Immature natural killer cell (primary cell): Measurements from ENCODE around the gene TNNC1. TPM values are rescaled to one million over a fixed set of nuclear protein-coding genes. Genes with fewer than 3 reads are reported as not detected.
A peak's percentile ranks its signal among the peaks of the same experiment; 100 is the strongest.

Source experiments
- DNase-seq, 3 donors: peaks; one replicate each; pipeline ENCODE4 v3.0.0; 2022; ENCODE audit warnings: mixed read lengths in 1 of 3
- H3K27ac Mint-ChIP-seq, 6 donors: one replicate each; pipeline ENCODE4 v1.8.0; 2020; ENCODE audit warnings: mixed read lengths in 6 of 6, mild to moderate bottlenecking in 5 of 6, inconsistent platforms in 4 of 6, moderate library complexity in 3 of 6
- H3K27me3 Mint-ChIP-seq, 3 donors: one replicate each; pipeline ENCODE4 v1.8.0; 2020 to 2021; ENCODE audit warnings: low read depth in 3 of 3, mild to moderate bottlenecking in 3 of 3, mixed read lengths in 3 of 3, moderate library complexity in 3 of 3, inconsistent platforms in 1 of 3
- H3K36me3 Mint-ChIP-seq, 3 donors: one replicate each; pipeline ENCODE4 v1.8.0; 2020; ENCODE audit warnings: mixed read lengths in 3 of 3, inconsistent platforms in 2 of 3, mild to moderate bottlenecking in 2 of 3
- H3K4me1 Mint-ChIP-seq, 2 donors: one replicate each; pipeline ENCODE4 v1.8.0; 2020; ENCODE audit warnings: inconsistent platforms in 2 of 2, mild to moderate bottlenecking in 2 of 2, mixed read lengths in 2 of 2, moderate library complexity in 1 of 2
- H3K4me3 Mint-ChIP-seq, 5 donors: one replicate each; pipeline ENCODE4 v1.8.0; 2020; ENCODE audit warnings: mild to moderate bottlenecking in 5 of 5, mixed read lengths in 5 of 5, inconsistent platforms in 3 of 5, moderate library complexity in 3 of 5
- H3K9me3 Mint-ChIP-seq, 6 donors: one replicate each; pipeline ENCODE4 v1.8.0; 2020; ENCODE audit warnings: mild to moderate bottlenecking in 6 of 6, mixed read lengths in 6 of 6, inconsistent platforms in 4 of 6, moderate library complexity in 3 of 6
- polyA plus RNA-seq, 3 donors: library from polyadenylated mRNA; unstranded; fragments of 300-500 nt; fragmentation: Illumina TruSeq; gene quantifications; one replicate each; pipeline ENCODE4 v1.2.3, GENCODE V29; 2021

TNNC1 gene
- polyA plus RNA-seq, 3 donors from 2014 or later, result not detected

- no peaks in the 10 kb centered on the region for H3K9me3 Mint-ChIP-seq
- peaks cover 0 to 3% (median 1%) of the 10 kb centered on the region in 3 donors for H3K27me3 Mint-ChIP-seq
- H3K27ac Mint-ChIP-seq, result peak overlapping the region in 1 of 6 donors; percentile 45
- H3K4me1 Mint-ChIP-seq, result peaks cover 0 to 4% of the 10 kb centered on the region in 2 donors
- H3K36me3 Mint-ChIP-seq, result peaks cover 7 to 15% (median 9%) of the 10 kb centered on the region in 3 donors
- H3K4me3 Mint-ChIP-seq, result no peak overlapping the region
- DNase-seq, result no peak
Measured at GRCh38 chr3:52490035-52490938, 36.4 kb upstream of the TNNC1 start.

DNA sequence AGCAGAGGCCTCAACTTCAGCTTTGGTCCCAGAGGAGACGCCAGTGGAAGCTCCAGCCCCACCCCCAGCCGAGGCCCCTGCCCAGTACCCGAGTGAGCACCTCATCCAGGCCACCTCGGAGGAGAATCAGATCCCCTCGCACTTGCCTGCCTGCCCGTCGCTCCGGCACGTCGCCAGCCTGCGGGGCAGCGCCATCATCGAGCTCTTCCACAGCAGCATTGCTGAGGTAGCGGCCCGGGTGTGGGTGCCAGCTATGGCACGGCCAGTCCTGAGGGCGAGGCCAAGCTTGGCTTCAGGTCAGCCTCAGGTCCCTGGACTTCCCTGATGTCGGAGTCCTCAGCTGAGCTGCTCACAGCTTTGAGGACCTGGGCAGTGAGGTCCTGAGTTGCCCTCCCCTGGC lies 35.6 kb upstream of the TNNC1 start:
- DNase-seq, result no peak
- Mint-ChIP-seq H3K4me3 (no peak overlapping the region), H3K27ac (no peak overlapping the region), H3K4me1 (peaks cover 0 to 2% of the 10 kb centered on the region in 2 donors), H3K27me3 (peaks cover 0 to 3% (median 1%) of the 10 kb centered on the region in 3 donors), H3K9me3 (no peaks in the 10 kb centered on the region), H3K36me3 (peaks cover 7 to 15% (median 9%) of the 10 kb centered on the region in 3 donors)

GRCh38 chr3:52488746-52489145 lies 34.9 kb upstream of the TNNC1 start:
- no peak for DNase-seq
- Mint-ChIP-seq H3K4me1 (no peaks in the 10 kb centered on the region), H3K27me3 (peaks cover 0 to 3% (median 1%) of the 10 kb centered on the region in 3 donors), H3K36me3 (peaks cover 7 to 15% (median 9%) of the 10 kb centered on the region in 3 donors), H3K9me3 (no peaks in the 10 kb centered on the region), H3K27ac (no peak overlapping the region), H3K4me3 (no peak overlapping the region)

- no peak for DNase-seq
- Mint-ChIP-seq H3K36me3 (peaks cover 7 to 15% (median 9%) of the 10 kb centered on the region in 3 donors), H3K4me1 (no peaks in the 10 kb centered on the region), H3K9me3 (no peaks in the 10 kb centered on the region), H3K27me3 (peaks cover 0 to 5% (median 1%) of the 10 kb centered on the region in 3 donors), H3K4me3 (no peak overlapping the region), H3K27ac (no peak overlapping the region)
Measured at GRCh38 chr3:52487788-52488691, 34.2 kb upstream of the TNNC1 start.

DNA sequence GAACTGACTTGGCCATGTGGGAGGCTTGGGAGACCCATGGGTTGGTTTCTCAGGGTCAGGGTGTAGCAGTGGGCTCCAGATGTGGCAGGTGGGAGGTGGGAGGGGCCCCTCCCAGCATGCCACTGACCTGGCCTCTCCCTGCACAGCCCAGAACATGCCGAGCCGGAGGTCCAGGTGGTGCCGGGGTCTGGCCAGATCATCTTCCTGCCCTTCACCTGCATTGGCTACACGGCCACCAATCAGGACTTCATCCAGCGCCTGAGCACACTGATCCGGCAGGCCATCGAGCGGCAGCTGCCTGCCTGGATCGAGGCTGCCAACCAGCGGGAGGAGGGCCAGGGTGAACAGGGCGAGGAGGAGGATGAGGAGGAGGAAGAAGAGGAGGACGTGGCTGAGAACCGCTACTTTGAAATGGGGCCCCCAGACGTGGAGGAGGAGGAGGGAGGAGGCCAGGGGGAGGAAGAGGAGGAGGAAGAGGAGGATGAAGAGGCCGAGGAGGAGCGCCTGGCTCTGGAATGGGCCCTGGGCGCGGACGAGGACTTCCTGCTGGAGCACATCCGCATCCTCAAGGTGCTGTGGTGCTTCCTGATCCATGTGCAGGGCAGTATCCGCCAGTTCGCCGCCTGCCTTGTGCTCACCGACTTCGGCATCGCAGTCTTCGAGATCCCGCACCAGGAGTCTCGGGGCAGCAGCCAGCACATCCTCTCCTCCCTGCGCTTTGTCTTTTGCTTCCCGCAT lies 33.4 kb upstream of the TNNC1 start:
- no peaks in the 10 kb centered on the region for H3K9me3 Mint-ChIP-seq
- DNase-seq, result no peak
- peaks cover 0 to 2% of the 10 kb centered on the region in 2 donors for H3K4me1 Mint-ChIP-seq
- H3K27me3 Mint-ChIP-seq, result peaks cover 0 to 5% (median 4%) of the 10 kb centered on the region in 3 donors
- no peak overlapping the region for H3K27ac Mint-ChIP-seq
- H3K36me3 Mint-ChIP-seq, result peaks cover 3 to 13% (median 4%) of the 10 kb centered on the region in 3 donors
- H3K4me3 Mint-ChIP-seq, result no peak overlapping the region

- H3K27me3 Mint-ChIP-seq, result peaks cover 0 to 7% (median 4%) of the 10 kb centered on the region in 3 donors
- no peak overlapping the region for H3K27ac Mint-ChIP-seq
- H3K9me3 Mint-ChIP-seq, result no peaks in the 10 kb centered on the region
- H3K4me3 Mint-ChIP-seq, result no peak overlapping the region
- peaks cover 0 to 2% of the 10 kb centered on the region in 2 donors for H3K4me1 Mint-ChIP-seq
- DNase-seq, result no peak
- H3K36me3 Mint-ChIP-seq, result peaks cover 3 to 16% (median 5%) of the 10 kb centered on the region in 3 donors
Measured at GRCh38 chr3:52484680-52485461, 31.0 kb upstream of the TNNC1 start.

- peaks cover 0 to 7% (median 4%) of the 10 kb centered on the region in 3 donors for H3K27me3 Mint-ChIP-seq
- H3K4me3 Mint-ChIP-seq, result no peak overlapping the region
- no peaks in the 10 kb centered on the region for H3K9me3 Mint-ChIP-seq
- no peak overlapping the region for H3K27ac Mint-ChIP-seq
- peaks cover 3 to 19% (median 11%) of the 10 kb centered on the region in 3 donors for H3K36me3 Mint-ChIP-seq
- peaks cover 0 to 2% of the 10 kb centered on the region in 2 donors for H3K4me1 Mint-ChIP-seq
- DNase-seq, result no peak
Measured at GRCh38 chr3:52483577-52484381, 29.9 kb upstream of the TNNC1 start.

DNA sequence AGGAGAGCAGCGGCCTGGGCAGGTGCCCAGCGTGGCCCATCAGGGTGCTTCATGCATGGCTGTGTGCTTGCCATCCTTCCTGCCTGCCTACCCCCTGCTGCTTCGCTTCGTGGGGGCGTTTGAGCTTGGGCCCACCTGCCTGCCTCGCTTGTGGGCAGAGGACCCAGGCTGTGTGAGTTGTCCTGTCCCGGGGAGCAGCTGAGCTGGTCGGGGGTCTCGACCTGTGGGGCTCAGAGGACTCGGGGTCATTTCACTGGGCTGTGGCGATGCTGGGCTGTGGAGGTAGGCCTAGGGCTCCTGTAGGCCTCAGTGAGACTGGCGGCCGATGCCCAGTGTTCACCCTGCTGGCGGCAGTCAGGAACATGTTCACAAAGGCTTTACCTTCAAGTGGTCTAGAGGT lies 29.2 kb upstream of the TNNC1 start:
- no peak for DNase-seq
- peaks cover 0 to 2% of the 10 kb centered on the region in 2 donors for H3K4me1 Mint-ChIP-seq
- H3K27me3 Mint-ChIP-seq, result peaks cover 0 to 5% (median 4%) of the 10 kb centered on the region in 3 donors
- H3K27ac Mint-ChIP-seq, result no peak overlapping the region
- H3K9me3 Mint-ChIP-seq, result no peaks in the 10 kb centered on the region
- H3K4me3 Mint-ChIP-seq, result no peak overlapping the region
- H3K36me3 Mint-ChIP-seq, result peaks cover 6 to 22% (median 14%) of the 10 kb centered on the region in 3 donors

DNA sequence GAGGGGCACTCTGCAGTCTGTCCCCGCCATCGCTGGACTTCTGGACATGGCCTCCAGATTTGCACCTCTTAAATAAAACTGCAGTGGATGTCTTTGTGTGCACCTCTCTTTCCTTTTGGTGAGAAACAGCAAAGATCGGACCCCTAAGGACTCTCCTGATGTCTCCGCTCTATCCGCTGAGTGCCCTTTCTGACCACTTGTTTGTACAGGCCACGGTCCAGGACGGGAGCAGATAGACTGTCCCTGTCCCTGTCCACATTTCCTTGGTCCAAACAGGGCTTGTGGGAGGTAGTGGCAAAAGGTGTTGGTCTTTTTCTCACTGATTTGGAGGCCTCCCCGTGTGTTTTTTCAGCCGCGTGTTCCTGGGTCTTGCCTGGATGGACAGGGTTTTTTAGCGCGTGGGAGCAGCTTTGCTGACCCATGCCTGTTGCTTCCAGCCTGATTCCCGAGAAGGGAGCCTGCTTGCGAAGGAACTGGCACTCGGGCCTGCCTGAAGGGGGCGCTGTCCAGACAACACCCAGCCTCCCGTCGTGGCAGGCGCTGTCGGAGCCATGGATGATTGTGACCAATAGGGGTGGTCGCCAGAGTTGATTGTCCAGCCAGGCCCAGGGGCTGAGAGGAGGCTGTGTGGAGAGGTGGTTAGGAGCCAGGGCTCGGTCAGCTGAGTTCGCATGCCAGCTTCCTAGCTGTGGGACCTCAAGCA lies 28.1 kb upstream of the TNNC1 start:
- no peak for DNase-seq
- peaks cover 0 to 4% (median 2%) of the 10 kb centered on the region in 3 donors for H3K27me3 Mint-ChIP-seq
- H3K4me1 Mint-ChIP-seq, result peaks cover 0 to 2% of the 10 kb centered on the region in 2 donors
- H3K4me3 Mint-ChIP-seq, result no peak overlapping the region
- peaks cover 6 to 21% (median 15%) of the 10 kb centered on the region in 3 donors for H3K36me3 Mint-ChIP-seq
- H3K9me3 Mint-ChIP-seq, result no peaks in the 10 kb centered on the region
- H3K27ac Mint-ChIP-seq, result no peak overlapping the region

DNA sequence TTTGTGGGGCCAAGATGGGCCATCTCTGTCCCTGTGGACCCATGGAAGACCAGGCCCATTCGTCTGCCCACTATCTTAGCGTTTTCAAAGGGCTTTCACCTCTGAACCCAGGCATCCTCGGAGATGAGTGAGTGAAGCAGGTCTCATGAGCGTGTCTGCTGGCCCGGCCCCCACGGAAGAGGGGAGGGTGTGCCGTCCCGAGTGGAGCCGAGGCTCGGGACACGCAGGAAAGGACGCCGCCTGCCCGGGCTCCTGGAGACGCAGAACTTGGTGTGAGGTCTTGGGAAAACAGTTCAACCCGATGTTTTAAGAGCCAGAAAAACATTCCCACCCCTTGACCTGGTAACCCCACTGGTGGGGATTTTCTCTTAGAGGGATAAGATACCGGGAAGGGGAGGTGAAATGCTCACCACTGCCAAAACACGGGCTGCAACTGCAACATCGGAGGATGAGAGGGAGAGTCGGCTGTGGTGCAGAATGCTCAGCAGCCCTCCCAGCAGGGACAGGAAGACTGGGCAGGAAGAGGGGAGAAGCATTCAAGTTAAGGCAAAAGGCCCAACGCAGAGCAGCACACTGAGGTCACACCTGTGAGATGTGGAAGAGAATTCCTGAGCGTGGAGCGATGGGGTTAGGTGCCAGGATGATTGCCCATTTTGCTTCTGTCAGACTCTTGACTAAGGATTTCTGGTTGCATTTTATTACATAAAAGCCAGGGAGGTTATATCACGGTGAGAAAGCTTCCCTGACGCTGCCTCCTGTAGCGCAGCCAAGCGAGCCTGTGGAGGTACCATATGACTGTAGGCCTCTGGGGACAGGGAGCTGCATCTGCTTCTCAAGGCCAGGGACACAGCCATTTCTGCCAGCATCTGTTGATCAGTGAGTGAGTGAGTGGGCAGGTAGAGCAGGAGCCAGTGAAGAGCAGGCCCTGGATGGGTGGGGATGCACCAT lies 27.2 kb upstream of the TNNC1 start:
- H3K4me1 Mint-ChIP-seq, result peaks cover 0 to 2% of the 10 kb centered on the region in 2 donors
- H3K9me3 Mint-ChIP-seq, result no peaks in the 10 kb centered on the region
- peaks cover 6 to 21% (median 15%) of the 10 kb centered on the region in 3 donors for H3K36me3 Mint-ChIP-seq
- no peak overlapping the region for H3K4me3 Mint-ChIP-seq
- DNase-seq, result no peak
- H3K27ac Mint-ChIP-seq, result no peak overlapping the region
- peaks cover 0 to 4% (median 2%) of the 10 kb centered on the region in 3 donors for H3K27me3 Mint-ChIP-seq
